Measurements from ENCODE around the gene RASIP1.

- TF ChIP-seq EZH2 (IDR thresholded peaks at IDR 0.05; ENCODE audit: borderline replicate concordance, insufficient read depth, low read depth, low read length, poor library complexity, severe bottlenecking) (no peak), CTCF (IDR thresholded peaks at IDR 0.05) (no peak)
Measured at GRCh38 chr19:48751845-48752495, 11.6 kb upstream of the RASIP1 start.
